ENCODE data around the gene AGFG1. TPM values are rescaled to one million over a fixed set of nuclear protein-coding genes. Genes with fewer than 3 reads are reported as not detected.

AGFG1 gene
- total RNA-seq, 6 experiments from 2014 or later, result 62.3 to 105 (median 74.0) TPM

DNA sequence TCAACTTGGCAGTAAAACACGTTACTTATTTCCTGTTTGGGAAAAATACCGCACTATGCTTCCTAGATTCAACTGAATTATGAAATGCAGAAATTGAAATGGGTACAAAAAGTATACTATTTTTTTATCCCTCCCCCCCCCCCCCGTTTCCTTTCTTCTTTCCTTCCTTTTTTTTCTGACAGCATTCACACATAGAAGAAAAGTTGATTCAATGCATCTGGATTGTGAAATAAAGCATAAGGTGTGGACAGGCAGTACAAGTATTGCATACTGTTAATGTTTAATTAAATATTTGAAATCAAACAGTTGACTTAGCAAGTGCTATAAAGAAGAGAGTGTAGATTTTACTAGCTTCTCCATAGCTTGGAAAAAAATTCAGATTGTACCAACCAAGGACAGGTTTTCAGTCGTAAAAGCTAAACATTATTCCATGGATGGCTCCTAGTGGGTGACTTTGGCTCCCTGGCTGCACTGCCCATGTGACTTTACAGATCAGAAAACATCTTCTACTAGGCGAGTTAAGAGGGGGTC, 21.6 kb upstream of the AGFG1 start:
- H3K27me3 Mint-ChIP-seq (ENCODE audit: insufficient read depth), result peaks cover 3% of the 10 kb centered on the region
- no peaks in the 10 kb centered on the region for H3K9me3 Mint-ChIP-seq
- DNase-seq, result no peak
- H3K4me1 Mint-ChIP-seq (ENCODE audit: low read depth), result peaks cover 30% of the 10 kb centered on the region
- TF ChIP-seq, protein P1, sequence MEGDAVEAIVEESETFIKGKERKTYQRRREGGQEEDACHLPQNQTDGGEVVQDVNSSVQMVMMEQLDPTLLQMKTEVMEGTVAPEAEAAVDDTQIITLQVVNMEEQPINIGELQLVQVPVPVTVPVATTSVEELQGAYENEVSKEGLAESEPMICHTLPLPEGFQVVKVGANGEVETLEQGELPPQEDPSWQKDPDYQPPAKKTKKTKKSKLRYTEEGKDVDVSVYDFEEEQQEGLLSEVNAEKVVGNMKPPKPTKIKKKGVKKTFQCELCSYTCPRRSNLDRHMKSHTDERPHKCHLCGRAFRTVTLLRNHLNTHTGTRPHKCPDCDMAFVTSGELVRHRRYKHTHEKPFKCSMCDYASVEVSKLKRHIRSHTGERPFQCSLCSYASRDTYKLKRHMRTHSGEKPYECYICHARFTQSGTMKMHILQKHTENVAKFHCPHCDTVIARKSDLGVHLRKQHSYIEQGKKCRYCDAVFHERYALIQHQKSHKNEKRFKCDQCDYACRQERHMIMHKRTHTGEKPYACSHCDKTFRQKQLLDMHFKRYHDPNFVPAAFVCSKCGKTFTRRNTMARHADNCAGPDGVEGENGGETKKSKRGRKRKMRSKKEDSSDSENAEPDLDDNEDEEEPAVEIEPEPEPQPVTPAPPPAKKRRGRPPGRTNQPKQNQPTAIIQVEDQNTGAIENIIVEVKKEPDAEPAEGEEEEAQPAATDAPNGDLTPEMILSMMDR (IDR thresholded peaks at IDR 0.05), result no peak
- no peaks in the 10 kb centered on the region for H3K36me3 Mint-ChIP-seq (ENCODE audit: low read depth)
- no peak overlapping the region for H3K4me3 Mint-ChIP-seq
- H3K27ac Mint-ChIP-seq, result no peak overlapping the region

DNA sequence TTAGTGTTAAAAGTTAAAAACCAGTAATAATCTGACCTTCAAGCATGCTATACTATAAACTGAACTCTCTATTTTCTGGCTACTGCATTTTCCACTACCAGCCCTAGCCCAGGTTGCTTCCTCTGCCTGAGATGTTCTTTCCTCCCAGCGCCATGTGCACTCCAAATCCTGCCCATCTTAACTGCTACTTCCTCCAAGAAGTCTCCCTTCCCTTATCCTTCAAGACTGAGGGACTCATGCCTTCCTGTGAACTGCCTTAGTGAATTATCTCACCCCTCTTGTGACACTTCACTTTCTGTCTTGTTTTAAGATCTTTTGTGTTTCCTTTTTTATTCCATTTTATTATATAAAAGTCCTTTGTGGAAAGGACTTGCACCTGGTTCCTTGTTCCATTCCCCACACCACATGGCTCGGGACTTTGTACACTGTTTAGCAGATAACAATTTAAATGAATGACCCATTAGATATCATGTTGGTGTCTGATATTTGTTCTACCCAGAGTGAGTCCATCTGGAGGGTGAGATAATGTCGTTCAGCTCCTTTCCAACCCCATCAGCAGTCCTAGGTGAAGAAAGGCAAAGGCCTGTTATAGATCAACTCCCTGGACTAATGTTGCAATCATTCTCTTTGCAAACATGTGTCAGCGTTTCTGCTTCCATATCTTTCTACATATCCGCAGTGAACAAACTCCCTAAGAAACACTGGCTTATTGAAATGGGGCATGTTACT, 20.9 kb upstream of the AGFG1 start:
- TF ChIP-seq, protein P1 (IDR thresholded peaks at IDR 0.05), result no peak
- no peak for DNase-seq
- peaks cover 5% of the 10 kb centered on the region for H3K27me3 Mint-ChIP-seq (ENCODE audit: insufficient read depth)
- no peaks in the 10 kb centered on the region for H3K9me3 Mint-ChIP-seq
- H3K36me3 Mint-ChIP-seq (ENCODE audit: low read depth), result no peaks in the 10 kb centered on the region
- no peak overlapping the region for H3K27ac Mint-ChIP-seq
- H3K4me3 Mint-ChIP-seq, result no peak overlapping the region
- peaks cover 30% of the 10 kb centered on the region for H3K4me1 Mint-ChIP-seq (ENCODE audit: low read depth)

DNA sequence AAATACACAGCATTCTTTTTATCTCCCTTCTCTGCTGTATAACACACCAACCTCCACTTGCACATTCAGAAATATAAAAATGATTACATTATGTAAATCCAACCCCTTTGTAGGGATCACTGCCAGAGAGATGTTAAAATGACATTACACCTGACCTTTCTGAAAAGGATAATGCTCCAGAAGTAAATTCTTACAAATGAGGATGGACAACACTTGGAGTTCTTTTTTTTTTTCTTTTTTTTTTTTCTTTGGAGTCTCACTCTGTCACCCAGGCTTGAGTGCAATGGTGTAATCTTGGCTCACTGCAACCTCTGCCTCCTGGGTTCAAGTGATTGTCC, 20.3 kb upstream of the AGFG1 start:
- Mint-ChIP-seq H3K27ac (no peak overlapping the region), H3K36me3 (ENCODE audit: low read depth) (no peaks in the 10 kb centered on the region), H3K4me3 (no peak overlapping the region), H3K4me1 (ENCODE audit: low read depth) (peaks cover 30% of the 10 kb centered on the region), H3K9me3 (no peaks in the 10 kb centered on the region), H3K27me3 (ENCODE audit: insufficient read depth) (peaks cover 5% of the 10 kb centered on the region)
- TF ChIP-seq, protein P1 (IDR thresholded peaks at IDR 0.05), result no peak
- no peak for DNase-seq

DNA sequence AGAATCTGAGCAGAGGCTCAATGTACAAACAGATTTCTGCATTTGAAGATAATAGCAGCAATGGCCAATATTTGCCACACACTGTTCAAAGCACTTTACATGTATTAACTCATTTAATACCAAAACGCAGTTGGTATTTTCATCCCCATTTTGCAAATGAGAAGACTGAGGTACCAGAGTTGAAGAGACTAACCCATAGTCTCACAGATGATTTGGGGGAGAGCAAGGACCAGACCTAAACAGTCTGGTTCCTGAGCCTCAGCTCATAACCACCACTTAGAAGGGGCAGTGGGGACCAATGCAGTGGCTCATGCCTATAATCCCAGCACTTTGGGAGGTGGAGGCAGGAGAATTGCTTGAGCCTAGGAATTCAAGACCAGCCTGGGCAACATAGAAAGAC, 18.1 kb upstream of the AGFG1 start:
- H3K4me3 Mint-ChIP-seq, result no peak overlapping the region
- TF ChIP-seq, protein P1 (IDR thresholded peaks at IDR 0.05), result no peak
- no peak overlapping the region for H3K27ac Mint-ChIP-seq
- H3K9me3 Mint-ChIP-seq, result no peaks in the 10 kb centered on the region
- H3K4me1 Mint-ChIP-seq (ENCODE audit: low read depth), result peaks cover 9% of the 10 kb centered on the region
- no peak for DNase-seq
- peaks cover 5% of the 10 kb centered on the region for H3K27me3 Mint-ChIP-seq (ENCODE audit: insufficient read depth)
- H3K36me3 Mint-ChIP-seq (ENCODE audit: low read depth), result no peaks in the 10 kb centered on the region

DNA sequence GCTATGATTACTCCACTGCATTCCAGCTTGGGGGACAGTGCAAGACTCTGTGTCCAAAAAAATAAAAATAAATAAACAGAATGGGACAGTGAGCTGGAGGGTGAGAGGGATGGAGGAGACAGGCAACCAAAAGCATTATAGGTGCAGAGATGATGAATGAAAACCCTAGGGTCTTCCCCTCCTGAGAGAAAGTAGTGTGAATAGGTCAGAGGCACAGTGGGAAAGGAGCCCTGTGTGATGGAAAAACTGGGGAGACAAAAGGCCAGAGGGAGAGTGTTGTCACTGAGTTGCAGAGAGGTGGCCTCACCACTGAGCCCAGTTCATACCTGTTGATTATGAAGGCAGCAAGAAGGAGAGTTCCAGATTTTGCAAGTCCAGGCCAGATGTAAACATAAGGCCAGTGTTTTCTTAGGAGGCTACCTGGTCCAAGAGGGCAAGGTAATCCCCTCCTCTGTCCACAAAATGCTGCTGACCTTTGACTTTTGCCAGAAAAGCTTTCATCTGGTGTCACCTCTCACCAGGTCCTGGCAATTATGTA, 17.6 kb upstream of the AGFG1 start:
- Mint-ChIP-seq H3K27me3 (ENCODE audit: insufficient read depth) (peaks cover 5% of the 10 kb centered on the region), H3K27ac (no peak overlapping the region), H3K36me3 (ENCODE audit: low read depth) (no peaks in the 10 kb centered on the region), H3K4me3 (no peak overlapping the region), H3K4me1 (ENCODE audit: low read depth) (peaks cover 9% of the 10 kb centered on the region), H3K9me3 (no peaks in the 10 kb centered on the region)
- DNase-seq, result no peak
- TF ChIP-seq, protein P1 (IDR thresholded peaks at IDR 0.05), result no peak
